ENCODE results near the gene WNT7B. TPM values are rescaled to one million over a fixed set of nuclear protein-coding genes. Genes with fewer than 3 reads are reported as not detected.
A peak's percentile ranks its signal among the peaks of the same experiment; 100 is the strongest.

WNT7B gene
- total and polyA plus RNA-seq, 2 of the 8 experiments (the other 6 are each of a cell fraction or from before 2014, with no cell fraction given), result 0.14 to 0.24 TPM

- WGBS, 2 experiments (ENCODE audit: extremely low coverage in 1 of 2, insufficient coverage in 1 of 2, insufficient read length in 1 of 2, insufficient replicate concordance in 2 of 2, low coverage in 1 of 2, low lambda C conversion rate in 2 of 2, missing lambda C conversion rate in 1 of 2), result 91% methylated on average over 21 of the region's 21 CpGs; no CpG with 5 or more reads in 1 of the 2 experiments
- no peak overlapping the region for H3K9ac ChIP-seq (replicated peaks in 1 of 4; ENCODE audit: extremely low read depth in 1 of 4, low read depth in 3 of 4, low read length in 3 of 4)
- H3K18ac ChIP-seq (ENCODE audit: extremely low read depth, low read length), result no peak overlapping the region
- ChIA-PET CTCF (ENCODE audit: partially characterized antibody) (interaction anchor here (0.6 to 1.9 kb wide), 8 partner anchors 11 to 359 kb away, joined by 3 to 6 read pairs (median 4); no protein-coding TSS in a partner anchor), POLR2A (ENCODE audit: partially characterized antibody) (interaction anchor here (1.2 kb wide), 1 partner anchor 14 kb away, joined by 4 read pairs; no protein-coding TSS in a partner anchor)
- no peak overlapping the region for H3K14ac ChIP-seq (ENCODE audit: insufficient read length)
- no peak overlapping the region for H4K5ac ChIP-seq (ENCODE audit: insufficient read length, low read depth, low read length)
- no peaks in the 10 kb centered on the region for H3K23me2 ChIP-seq (ENCODE audit: low read depth, low read length)
- H3K56ac ChIP-seq (replicated peaks; ENCODE audit: insufficient read length, low read depth, low read length), result no peak overlapping the region
- DNase-seq (ENCODE audit: low read depth in 1 of 2, low spot score in 2 of 2) (no peak), FAIRE-seq (no peak)
- H2BK15ac ChIP-seq (ENCODE audit: low read length), result no peak overlapping the region
- H3K4me1 ChIP-seq (replicated peaks in 1 of 4; ENCODE audit: control insufficient read depth in 3 of 4, insufficient read depth in 4 of 4, low read length in 3 of 4), result peaks cover 0 to 9% (median 3%) of the 10 kb centered on the region in 4 experiments; a peak in 4 of 7 replicates
- H2AK5ac ChIP-seq (ENCODE audit: low read depth, low read length), result no peak overlapping the region
- H2BK120ac ChIP-seq (replicated peaks; ENCODE audit: low read depth, low read length), result no peak overlapping the region
- no peak overlapping the region for H2BK20ac ChIP-seq (ENCODE audit: low read length)
- H3K4me3 ChIP-seq (ENCODE audit: extremely low read depth in 1 of 4, insufficient read depth in 2 of 4, low read depth in 3 of 4, low read length in 4 of 4), result no peak overlapping the region
- H3K23ac ChIP-seq (ENCODE audit: insufficient read length), result no peak overlapping the region
- no peaks in the 10 kb centered on the region for H3K36me3 ChIP-seq (ENCODE audit: control insufficient read depth in 2 of 4, insufficient read depth in 4 of 4, low read length in 3 of 4)
- no peaks in the 10 kb centered on the region for H3K9me3 ChIP-seq (ENCODE audit: insufficient read depth in 2 of 2, low read depth in 1 of 2, low read length in 1 of 2)
- TF ChIP-seq SP4 (IDR thresholded peaks at IDR 0.05; ENCODE audit: low read length), result no peak
- TF ChIP-seq ZNF274 (IDR thresholded peaks at IDR 0.05; ENCODE audit: borderline replicate concordance, extremely low read depth, low read length), result no peak
- no peak for TF ChIP-seq EZH2 (IDR thresholded peaks at IDR 0.05; ENCODE audit: low read depth, low read length, severe bottlenecking)
- no peak for TF ChIP-seq JUN (IDR thresholded peaks at IDR 0.05; ENCODE audit: low read depth, low read length)
- no peak for TF ChIP-seq SIRT6 (IDR thresholded peaks at IDR 0.05; ENCODE audit: low read length)
- TF ChIP-seq FOSL1 (IDR thresholded peaks at IDR 0.05; ENCODE audit: insufficient read depth, low read depth, low read length), result no peak
- TF ChIP-seq CTCF (IDR thresholded peaks at IDR 0.05; ENCODE audit: control extremely low read depth in 1 of 3, insufficient read depth in 1 of 3, low read depth in 1 of 3, low read length in 3 of 3), result no peak
- TF ChIP-seq CEBPB (IDR thresholded peaks at IDR 0.05; ENCODE audit: low read depth, low read length), result no peak
- no peak for TF ChIP-seq RXRA (IDR thresholded peaks at IDR 0.05; ENCODE audit: insufficient read depth, low read depth, low read length)
- no peak overlapping the region for H2AFZ ChIP-seq (ENCODE audit: low read length)
- no peaks in the 10 kb centered on the region for H4K20me1 ChIP-seq (replicated peaks in 1 of 2; ENCODE audit: control insufficient read depth in 1 of 2, insufficient read depth in 2 of 2, low read length in 2 of 2)
- H3K79me1 ChIP-seq (ENCODE audit: low read depth, low read length), result no peaks in the 10 kb centered on the region
- no peak overlapping the region for H2BK5ac ChIP-seq (ENCODE audit: low read depth, low read length)
- H3K27me3 ChIP-seq (replicated peaks in 1 of 4; ENCODE audit: control insufficient read depth in 3 of 4, extremely low read depth in 1 of 4, insufficient read depth in 3 of 4, low read length in 3 of 4), result no peaks in the 10 kb centered on the region
- H4K91ac ChIP-seq (replicated peaks; ENCODE audit: insufficient read length, low read length), result no peak overlapping the region
- H3K4me2 ChIP-seq (ENCODE audit: insufficient read depth in 1 of 2, low read depth in 2 of 2, low read length in 2 of 2), result no peak overlapping the region
- H3K4ac ChIP-seq (replicated peaks; ENCODE audit: insufficient read length, low read depth, low read length), result no peak overlapping the region
- peak overlapping the region; percentile 77; the same call in 1 of the 2 replicates for H4K8ac ChIP-seq (ENCODE audit: extremely low read depth, insufficient read depth, low read length)
- no peak overlapping the region for H3K27ac ChIP-seq (ENCODE audit: low read depth, low read length)
- no peaks in the 10 kb centered on the region for H3K79me2 ChIP-seq (ENCODE audit: control insufficient read depth in 1 of 2, insufficient read depth in 2 of 2, low read length in 2 of 2)
- no peak overlapping the region for H2BK12ac ChIP-seq (ENCODE audit: low read depth, low read length)
Observed at GRCh38 chr22:45948081-45948648, 28.8 kb downstream of the WNT7B start.
